B cell (primary cell): ENCODE data around the gene ATXN2. TPM values are rescaled to one million over a fixed set of nuclear protein-coding genes. Genes with fewer than 3 reads are reported as not detected.

ENCODE experiments used
- ATAC-seq: fragments of 200-7000 bp; cut with Tn5 transposase; one replicate; pipeline ENCODE4 v1.10.0; 2021; ENCODE audit warnings: low read depth, mild to moderate bottlenecking, moderate number of reproducible peaks, moderate library complexity
- CTCF ChIA-PET: fragments of 350-600 bp; sonication (Branson Sonifier 250); formaldehyde crosslinking; loops from one replicate; lab custom pipeline; 2021; ENCODE audit warnings: antibody characterized with exemption, inconsistent platforms; lab: Charles Lee
- POLR2A ChIA-PET: fragments of 350-600 bp; sonication (Branson Sonifier 250); formaldehyde crosslinking; loops from one replicate; lab custom pipeline; 2021; ENCODE audit warnings: antibody characterized with exemption; lab: Charles Lee
- DNase-seq: peaks from one replicate; pipeline ENCODE4 v3.0.0; 2013
- H2AFZ ChIP-seq: 2 replicates; pipeline ENCODE4 v1.6.1; 2012; ENCODE audit warnings: mild to moderate bottlenecking, low read depth, low read length; ENCODE audit not compliant: insufficient read depth, poor library complexity, severe bottlenecking
- H3K27ac ChIP-seq, 2 donors: 1 replicate in 1 of 2; 2 replicates in 1 of 2; pipeline ENCODE4 v1.5.1; 2012 to 2013; ENCODE audit warnings: low read length in 2 of 2, mild to moderate bottlenecking in 2 of 2, moderate library complexity in 1 of 2
- H3K27me3 ChIP-seq, 4 experiments: fragments of 200-600 bp in 1 of 4; sonication (generic) in 1 of 4; replicated peaks in 1 of 4; 1 replicate in 2 of 4; 2 replicates in 2 of 4; pipeline versions ENCODE4 v1.6.1 to v1.7.0; 2013 to 2016; ENCODE audit warnings: low read length in 3 of 4, mild to moderate bottlenecking in 2 of 4, mixed read lengths in 1 of 4, moderate library complexity in 1 of 4; ENCODE audit not compliant: insufficient read depth in 4 of 4, control insufficient read depth in 3 of 4; ENCODE audit errors: control extremely low read depth in 1 of 4
- H3K36me3 ChIP-seq, 2 experiments: replicated peaks in 1 of 2; 1 replicate in 1 of 2; 2 replicates in 1 of 2; pipeline versions ENCODE4 v1.6.1 to v1.7.1; 2013; ENCODE audit warnings: low read length in 1 of 2; ENCODE audit not compliant: insufficient read depth in 2 of 2, control insufficient read depth in 1 of 2; ENCODE audit errors: control extremely low read depth in 1 of 2, extremely low read depth in 1 of 2
- H3K4me1 ChIP-seq, 2 donors: fragments of 200-600 bp in 1 of 2; sonication (generic) in 1 of 2; 1 replicate in 1 of 2; 2 replicates in 1 of 2; pipeline versions ENCODE4 v1.5.1 to v1.6.1; 2013 to 2017; ENCODE audit warnings: low read length in 2 of 2; ENCODE audit not compliant: control insufficient read depth in 2 of 2, insufficient read depth in 2 of 2
- H3K4me2 ChIP-seq: replicated peaks from 2 replicates; pipeline ENCODE3; 2012; ENCODE audit warnings: mild to moderate bottlenecking, low read depth, low read length; ENCODE audit not compliant: poor library complexity, severe bottlenecking
- H3K4me3 ChIP-seq, 5 experiments: fragments of 200-600 bp in 1 of 5; sonication (generic) in 1 of 5; 1 replicate in 3 of 5; 2 replicates in 2 of 5; pipeline versions ENCODE4 v1.5.1 to v1.7.0; 2011 to 2016; ENCODE audit warnings: low read length in 4 of 5, mild to moderate bottlenecking in 4 of 5, low read depth in 2 of 5, control low read depth in 1 of 5, moderate library complexity in 1 of 5; ENCODE audit not compliant: insufficient read depth in 1 of 5; ENCODE audit errors: control extremely low read depth in 1 of 5, extremely low read depth in 1 of 5
- H3K79me2 ChIP-seq: fragments of 200-600 bp; sonication (generic); one replicate; pipeline ENCODE4 v1.6.0; 2016; ENCODE audit warnings: low read length; ENCODE audit not compliant: control insufficient read depth, insufficient read depth
- H3K9ac ChIP-seq: fragments of 200-600 bp; sonication (generic); 2 replicates; pipeline ENCODE4 v1.6.1; 2017; ENCODE audit warnings: mild to moderate bottlenecking, low read length, moderate library complexity
- H3K9me3 ChIP-seq, 3 donors: one replicate each; pipeline versions ENCODE4 v1.6.1 to v1.7.1; 2013; ENCODE audit warnings: low read length in 2 of 3; ENCODE audit not compliant: control insufficient read depth in 2 of 3, insufficient read depth in 1 of 3; ENCODE audit errors: control extremely low read depth in 1 of 3
- H4K20me1 ChIP-seq: 2 replicates; pipeline ENCODE4 v1.6.0; 2012; ENCODE audit warnings: mild to moderate bottlenecking, low read length; ENCODE audit not compliant: insufficient read depth, control insufficient read depth, poor library complexity, severe bottlenecking
- H3K27ac Mint-ChIP-seq: one replicate; pipeline ENCODE4 v1.8.0; 2021; ENCODE audit warnings: mixed read lengths
- H3K27me3 Mint-ChIP-seq: one replicate; pipeline ENCODE4 v1.8.0; 2021; ENCODE audit warnings: mixed read lengths
- H3K4me1 Mint-ChIP-seq: one replicate; pipeline ENCODE4 v1.8.0; 2021; ENCODE audit warnings: mixed read lengths
- H3K4me3 Mint-ChIP-seq: one replicate; pipeline ENCODE4 v1.8.0; 2021; ENCODE audit warnings: mixed read lengths
- H3K9me3 Mint-ChIP-seq: one replicate; pipeline ENCODE4 v1.8.0; 2022; ENCODE audit warnings: mixed read lengths; ENCODE audit not compliant: insufficient read depth
- CTCF ChIP-seq: fragments of 200-600 bp; IDR thresholded peaks from one replicate; pipeline ENCODE4 v1.8.0; 2022; ENCODE audit warnings: antibody characterized with exemption, mild to moderate bottlenecking
- EZH2 ChIP-seq: IDR thresholded peaks from 2 replicates; pipeline ENCODE4 v1.6.1; 2012; ENCODE audit warnings: borderline replicate concordance, low read depth, mild to moderate bottlenecking, moderate library complexity, low read length; ENCODE audit not compliant: insufficient read depth, poor library complexity, severe bottlenecking
- WGBS: methylation state at CpG from one replicate; pipeline ENCODE4 v1.1.5; 2013; ENCODE audit warnings: missing lambda C conversion rate; ENCODE audit not compliant: insufficient coverage; 5-methylcytosine and 5-hydroxymethylcytosine counted together
- intact Hi-C: fragments of 100-400 bp; cut with micrococcal nuclease; formaldehyde crosslinking; loops from one replicate; pipeline ENCODE4 v1.10.0; 2022
- polyA plus RNA-seq: library from polyadenylated mRNA; depleted of rRNA; stranded (reverse); fragments of >200 nt; gene quantifications from 2 replicates; pipeline ENCODE4 v1.2.3, GENCODE V29; 2012
- total RNA-seq, 2 donors: library from RNA; stranded (reverse); fragments of 120-200 nt in 1 of 2; gene quantifications; 1 replicate in 1 of 2; 2 replicates in 1 of 2; pipeline versions ENCODE4 v1.2.3 to v1.2.4, GENCODE V29; 2013 to 2022

Gene ATXN2
- total and polyA plus RNA-seq, 2 donors (not counting 1 experiment from before 2014, with no cell fraction given) = 28.2 to 83.8 TPM

- DNase-seq (peak; percentile 78), ATAC-seq (peak; percentile 76)
- 0% methylated on average over 3 of the region's 8 CpGs for WGBS
- Histone ChIP-seq H3K36me3 (peaks cover 0 to 12% of the 10 kb centered on the region in 2 experiments), H4K20me1 (peaks cover 4% of the 10 kb centered on the region), H3K4me1 (no peaks in the 10 kb centered on the region), H2AFZ (no peak overlapping the region), H3K79me2 (no peaks in the 10 kb centered on the region), H3K27ac (no peak overlapping the region), H3K9ac (no peak overlapping the region), H3K27me3 (no peaks in the 10 kb centered on the region), H3K4me2 (no peak overlapping the region), H3K4me3 (no peak overlapping the region), H3K9me3 (peaks cover 0 to 1% (median 0%) of the 10 kb centered on the region in 3 donors)
- Mint-ChIP-seq H3K9me3 (no peaks in the 10 kb centered on the region), H3K27ac (no peak overlapping the region), H3K27me3 (no peaks in the 10 kb centered on the region), H3K4me1 (no peaks in the 10 kb centered on the region), H3K4me3 (no peak overlapping the region)
- intact Hi-C loops = loop anchor here (1.0 kb wide), 1 partner anchor 78 kb away; no protein-coding TSS in a partner anchor
- POLR2A ChIA-PET = no interaction called here
- TF ChIP-seq CTCF (peak; percentile 85), EZH2 (no peak)
- CTCF ChIA-PET = interaction anchor here (0.6 to 5.8 kb wide), 13 partner anchors 12 to 280 kb away, joined by 3 to 162 read pairs (median 4); no protein-coding TSS in a partner anchor
Observed at GRCh38 chr12:111529424-111530368, 69.4 kb downstream of the ATXN2 start.
